Esophagus (tissue), 2 donors: Measurements from ENCODE around the gene RBM17. TPM values are rescaled to one million over a fixed set of nuclear protein-coding genes. Genes with fewer than 3 reads are reported as not detected.
"Not testable (repeated sequence)": the region's sequence is repeated elsewhere in the genome, so short reads cannot be mapped to it uniquely, and the experiment has no call there.

ENCODE experiments used
- H3K27ac ChIP-seq, 2 donors: one replicate each; pipeline ENCODE4 v1.5.1; 2013; ENCODE audit warnings: low read depth in 2 of 2, mild to moderate bottlenecking in 2 of 2, inconsistent platforms in 1 of 2, low read length in 1 of 2, moderate library complexity in 1 of 2
- H3K27me3 ChIP-seq, 2 donors: one replicate each; pipeline ENCODE4 v1.6.1; 2013; ENCODE audit warnings: low read length in 2 of 2, control low read depth in 1 of 2, mild to moderate bottlenecking in 1 of 2; ENCODE audit not compliant: insufficient read depth in 2 of 2, control insufficient read depth in 1 of 2
- H3K36me3 ChIP-seq, 2 donors: one replicate each; pipeline ENCODE4 v1.6.1; 2013; ENCODE audit warnings: low read length in 1 of 2; ENCODE audit not compliant: control insufficient read depth in 2 of 2, insufficient read depth in 2 of 2
- H3K4me1 ChIP-seq, 2 donors: one replicate each; pipeline ENCODE4 v1.6.1; 2013; ENCODE audit warnings: low read length in 1 of 2; ENCODE audit not compliant: control insufficient read depth in 2 of 2, insufficient read depth in 2 of 2
- H3K4me3 ChIP-seq, 2 donors: one replicate each; pipeline ENCODE4 v1.5.1; 2013; ENCODE audit warnings: low read length in 2 of 2, mild to moderate bottlenecking in 2 of 2, low read depth in 1 of 2, moderate library complexity in 1 of 2
- H3K9me3 ChIP-seq, 2 donors: one replicate each; pipeline ENCODE4 v1.6.1; 2013; ENCODE audit warnings: mild to moderate bottlenecking in 2 of 2, low read depth in 1 of 2, low read length in 1 of 2, moderate library complexity in 1 of 2; ENCODE audit not compliant: control insufficient read depth in 2 of 2, insufficient read depth in 1 of 2
- WGBS, 2 donors: extraction: QIAGEN DNeasy Blood & Tissue Kit; methylation state at CpG; one replicate each; pipeline ENCODE4 v1.1.7; 2013; 5-methylcytosine and 5-hydroxymethylcytosine counted together
- polyA plus RNA-seq, 2 donors: library from polyadenylated mRNA; stranded (reverse); fragments of 200-250 nt; gene quantifications; one replicate each; pipeline ENCODE4 v1.2.3, GENCODE V29; 2013
- donor health status: healthy with polysubstance abuse.
- donor health status: Bipolar disorder and iron deficiency.

Gene RBM17
- polyA plus RNA-seq, 2 donors: 51.2 to 57.3 TPM

GRCh38 chr10:6092731-6093130, 3.9 kb downstream of the RBM17 start:
- H3K27ac ChIP-seq: no peak overlapping the region
- peaks cover 2 to 4% of the 10 kb centered on the region in 2 donors for H3K36me3 ChIP-seq
- no peaks in the 10 kb centered on the region for H3K9me3 ChIP-seq
- H3K27me3 ChIP-seq: no peaks in the 10 kb centered on the region
- H3K4me3 ChIP-seq: no peak overlapping the region
- peaks cover 0 to 4% of the 10 kb centered on the region in 2 donors for H3K4me1 ChIP-seq
- WGBS, 2 donors: 69 to 73% methylated on average over 2 of the region's 2 CpGs

GRCh38 chr10:6095810-6096570, 7.2 kb downstream of the RBM17 start:
- Histone ChIP-seq H3K9me3 (no peaks in the 10 kb centered on the region), H3K4me3 (no peak overlapping the region), H3K36me3 (peaks cover 3 to 7% of the 10 kb centered on the region in 2 donors), H3K27ac (no peak overlapping the region), H3K27me3 (no peaks in the 10 kb centered on the region), H3K4me1 (peaks cover 0 to 4% of the 10 kb centered on the region in 2 donors)
- 79 to 80% methylated on average over 12 of the region's 12 CpGs for WGBS, 2 donors

GRCh38 chr10:6097063-6097462, 8.2 kb downstream of the RBM17 start:
- no peaks in the 10 kb centered on the region for H3K27me3 ChIP-seq
- no peak overlapping the region for H3K27ac ChIP-seq
- WGBS, 2 donors: 93 to 98% methylated on average over 5 of the region's 5 CpGs
- H3K4me1 ChIP-seq: peaks cover 0 to 2% of the 10 kb centered on the region in 2 donors
- H3K9me3 ChIP-seq: no peaks in the 10 kb centered on the region
- peaks cover 3 to 10% of the 10 kb centered on the region in 2 donors for H3K36me3 ChIP-seq
- no peak overlapping the region for H3K4me3 ChIP-seq

- peaks cover 3 to 12% of the 10 kb centered on the region in 2 donors for H3K36me3 ChIP-seq
- WGBS, 2 donors: 90% methylated on average over 7 of the region's 7 CpGs
- H3K9me3 ChIP-seq: no peaks in the 10 kb centered on the region
- H3K27ac ChIP-seq: no peak overlapping the region
- no peaks in the 10 kb centered on the region for H3K27me3 ChIP-seq
- peaks cover 0 to 2% of the 10 kb centered on the region in 2 donors for H3K4me1 ChIP-seq
- H3K4me3 ChIP-seq: no peak overlapping the region
Observed at GRCh38 chr10:6098156-6098555, 9.3 kb downstream of the RBM17 start.

GRCh38 chr10:6100370-6100769, 11.5 kb downstream of the RBM17 start:
- WGBS, 2 donors: 75 to 83% methylated on average over 1 of the region's 1 CpG

GRCh38 chr10:6101181-6101580, 12.3 kb downstream of the RBM17 start:
- Histone ChIP-seq H3K36me3 (peaks cover 5 to 14% of the 10 kb centered on the region in 2 donors), H3K4me1 (peaks cover 0 to 2% of the 10 kb centered on the region in 2 donors), H3K27me3 (no peaks in the 10 kb centered on the region), H3K27ac (no peak overlapping the region), H3K4me3 (no peak overlapping the region), H3K9me3 (no peaks in the 10 kb centered on the region)
- WGBS, 2 donors: 89 to 90% methylated on average over 8 of the region's 8 CpGs

More at GRCh38 chr10:6100370-6100769, 11.5 kb downstream of the RBM17 start:
- peaks cover 0 to 2% of the 10 kb centered on the region in 2 donors for H3K4me1 ChIP-seq
- H3K27ac ChIP-seq: no peak overlapping the region
- no peak overlapping the region for H3K4me3 ChIP-seq
- H3K36me3 ChIP-seq: peaks cover 3 to 14% of the 10 kb centered on the region in 2 donors
- no peaks in the 10 kb centered on the region for H3K9me3 ChIP-seq
- no peaks in the 10 kb centered on the region for H3K27me3 ChIP-seq

- H3K9me3 ChIP-seq: no peaks in the 10 kb centered on the region
- 78 to 93% methylated on average over 8 of the region's 8 CpGs for WGBS, 2 donors
- no peaks in the 10 kb centered on the region for H3K27me3 ChIP-seq
- peaks cover 5 to 14% of the 10 kb centered on the region in 2 donors for H3K36me3 ChIP-seq
- H3K4me1 ChIP-seq: peaks cover 0 to 2% of the 10 kb centered on the region in 2 donors
- H3K27ac ChIP-seq: no peak overlapping the region
- H3K4me3 ChIP-seq: no peak overlapping the region
Observed at GRCh38 chr10:6102128-6102527, 13.3 kb downstream of the RBM17 start.

GRCh38 chr10:6103591-6103990, 14.8 kb downstream of the RBM17 start:
- Histone ChIP-seq H3K4me1 (peaks cover 0 to 2% of the 10 kb centered on the region in 2 donors), H3K27me3 (no peaks in the 10 kb centered on the region), H3K36me3 (peaks cover 2 to 10% of the 10 kb centered on the region in 2 donors), H3K4me3 (no peak overlapping the region), H3K9me3 (no peaks in the 10 kb centered on the region), H3K27ac (no peak overlapping the region)
- 77 to 79% methylated on average over 8 of the region's 8 CpGs for WGBS, 2 donors

- H3K4me1 ChIP-seq, H3K27ac ChIP-seq, H3K9me3 ChIP-seq, H3K27me3 ChIP-seq, H3K4me3 ChIP-seq: not testable (repeated sequence)
- 92 to 94% methylated on average over 3 of the region's 3 CpGs for WGBS, 2 donors
- peaks cover 17 to 22% of the 10 kb centered on the region in 2 donors for H3K36me3 ChIP-seq
Observed at GRCh38 chr10:6107616-6108015, 18.8 kb downstream of the RBM17 start.

GRCh38 chr10:6108072-6108471, 19.2 kb downstream of the RBM17 start:
- 83 to 86% methylated on average over 6 of the region's 6 CpGs for WGBS, 2 donors
- H3K9me3 ChIP-seq: no peaks in the 10 kb centered on the region
- no peak overlapping the region for H3K4me3 ChIP-seq
- peaks cover 20 to 24% of the 10 kb centered on the region in 2 donors for H3K36me3 ChIP-seq
- H3K27ac ChIP-seq: no peak overlapping the region
- no peaks in the 10 kb centered on the region for H3K4me1 ChIP-seq
- no peaks in the 10 kb centered on the region for H3K27me3 ChIP-seq
